Embryonic facial prominence (tissue), 1 donor: ENCODE data around the gene WRAP73.
A peak's percentile ranks its signal among the peaks of the same experiment; 100 is the strongest.

ENCODE experiments used
- DNase-seq: peaks from one replicate; pipeline ENCODE4 v3.0.0-alpha.2; 2016; ENCODE audit errors: extremely low spot score

WRAP73 gene

DNA sequence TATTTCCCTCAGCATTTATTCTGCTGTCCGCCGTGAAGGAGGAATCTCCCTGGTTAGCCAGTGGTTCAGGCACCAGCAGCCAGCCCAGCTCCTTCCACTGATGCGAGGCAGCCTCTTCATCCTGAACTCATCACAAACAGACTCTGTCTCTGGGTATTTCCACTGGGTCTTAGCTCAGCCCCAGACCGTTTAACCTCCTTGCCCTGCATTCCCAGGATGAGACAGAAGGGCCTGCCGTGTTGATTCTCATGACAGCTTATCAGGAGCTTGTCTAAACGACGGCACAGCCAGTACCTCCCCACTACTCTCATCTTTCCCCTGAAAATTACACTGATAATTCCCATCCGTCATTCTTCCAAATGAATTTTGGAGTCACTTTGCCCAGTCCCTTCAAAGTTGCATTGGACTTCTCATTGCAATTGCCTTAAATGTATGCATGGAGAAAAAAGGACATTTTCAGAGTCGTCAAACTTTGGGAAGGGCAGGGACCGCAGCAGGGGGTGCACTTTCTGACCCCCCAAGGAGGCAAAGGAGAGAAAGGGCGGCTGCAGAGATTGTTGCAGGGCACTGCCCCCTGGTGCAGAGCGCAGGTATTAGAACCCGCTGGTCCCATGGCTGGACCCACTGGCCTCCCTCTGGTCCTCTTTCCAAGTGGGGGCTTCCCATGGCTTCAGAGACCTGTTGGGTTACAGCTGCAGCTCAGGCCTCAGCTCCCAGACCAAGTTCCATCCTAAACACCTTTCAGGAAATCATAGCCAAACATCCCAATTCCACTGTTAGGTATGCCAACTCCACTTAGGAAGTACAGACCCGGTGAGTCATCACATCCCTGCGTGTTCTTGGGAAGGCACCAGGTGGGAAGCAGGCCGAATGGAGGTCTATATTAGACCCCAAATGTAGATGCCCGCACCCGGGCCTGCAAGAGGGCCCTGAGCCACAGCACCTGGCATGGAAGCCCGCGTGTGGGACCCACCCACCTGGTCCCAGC, 34.9 kb downstream of the WRAP73 start:
- no peak for DNase-seq

DNA sequence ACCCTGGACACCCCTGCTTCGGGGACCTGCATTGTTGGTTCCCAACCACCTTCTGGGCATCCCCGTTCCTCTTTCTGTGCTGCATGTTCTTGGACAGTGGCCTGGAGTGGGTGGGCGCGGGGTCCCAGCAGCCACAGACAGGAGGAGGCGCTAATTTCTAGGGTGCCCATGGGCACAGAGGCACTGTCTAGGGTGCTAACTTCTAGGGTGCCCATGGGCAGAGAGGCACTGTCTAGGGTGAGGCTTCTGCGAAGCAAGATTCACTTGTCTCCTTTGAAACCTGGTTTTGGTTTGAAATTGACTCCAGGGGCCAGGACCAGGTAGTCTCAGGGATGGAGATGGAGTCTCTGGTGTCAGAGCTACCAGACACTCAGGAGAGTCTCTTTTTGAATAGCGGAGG, 37.8 kb downstream of the WRAP73 start:
- DNase-seq, result no peak

DNA sequence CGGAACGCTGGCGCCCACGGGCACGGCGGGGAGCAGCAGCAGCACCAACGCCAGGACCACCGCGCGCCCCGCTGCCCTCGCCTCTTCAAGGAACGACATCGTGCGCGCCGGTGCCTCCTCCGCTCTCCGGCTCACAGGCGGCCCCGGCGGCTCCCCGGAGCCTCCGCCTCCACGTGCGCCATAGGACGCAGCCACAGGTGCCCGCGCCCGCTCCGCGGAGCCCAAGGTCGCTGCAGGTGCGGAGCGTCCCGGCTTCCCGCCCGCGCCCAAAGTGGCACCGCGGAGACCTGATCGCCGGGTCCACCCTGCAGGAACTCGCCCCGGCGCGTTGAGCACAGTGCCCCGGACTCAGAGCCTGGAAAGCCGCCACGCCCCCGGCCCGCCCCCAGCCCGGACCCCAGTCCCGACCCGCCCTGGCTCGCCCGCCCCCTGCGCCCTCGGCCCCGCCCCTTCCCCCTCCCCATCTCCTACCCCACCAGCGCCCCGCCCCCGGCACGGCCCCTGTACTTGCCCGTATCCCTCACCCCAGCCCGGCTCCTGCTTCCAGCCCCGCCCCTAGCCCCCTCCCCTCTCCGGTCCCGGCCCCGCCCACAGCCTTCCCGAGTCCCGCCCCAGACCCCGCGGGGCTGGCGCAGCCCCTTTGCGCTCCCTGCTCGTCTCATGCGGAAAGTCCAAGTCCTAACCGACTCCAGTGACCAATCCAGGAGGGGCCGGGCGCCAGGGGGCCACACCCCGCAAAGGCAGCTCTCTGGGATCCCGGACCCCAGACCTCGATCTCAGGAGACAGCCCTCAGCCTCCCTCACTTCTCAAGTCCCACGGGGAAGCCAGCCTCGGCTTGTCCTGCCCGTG, 38.5 kb downstream of the WRAP73 start, which contains the start of gene MEGF6:
Gene MEGF6, minus strand, starts transcription at position 339 of the 850 bp plus-strand sequence. Its CDS starts 240 bp downstream, at position 99.
- peak; percentile 71 for DNase-seq

DNA sequence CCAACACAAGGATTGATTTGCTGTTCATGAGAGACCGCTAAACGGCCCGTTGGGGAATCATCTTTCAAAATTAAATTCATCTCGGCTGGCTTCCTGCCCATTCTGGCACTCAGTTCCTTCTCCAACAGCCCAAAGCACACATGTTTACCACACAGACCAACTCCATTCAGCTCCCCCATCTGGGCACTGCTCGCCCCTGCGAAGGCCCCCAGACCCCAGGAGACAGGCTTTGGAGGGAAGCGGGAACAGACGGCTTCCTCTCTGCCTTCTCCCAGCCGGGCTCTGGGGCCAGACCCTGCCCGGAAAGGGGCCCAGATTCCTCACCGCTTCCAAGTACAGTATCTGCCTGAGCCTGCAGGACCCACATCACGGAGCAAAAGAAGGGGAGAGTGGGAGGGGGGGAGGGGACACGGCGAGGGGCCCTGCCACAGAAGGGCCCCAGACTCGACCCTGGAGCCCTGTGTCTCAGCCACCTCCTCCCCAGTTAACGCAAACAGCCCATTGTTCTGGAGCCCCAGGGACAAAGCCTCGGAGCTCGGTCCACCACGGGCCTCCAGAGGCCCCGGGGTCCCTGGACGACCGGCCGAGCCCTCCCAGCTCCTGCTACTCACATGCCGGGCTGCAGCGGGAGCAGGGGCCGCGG, 39.3 kb downstream of the WRAP73 start:
- peak; percentile 84 for DNase-seq

DNA sequence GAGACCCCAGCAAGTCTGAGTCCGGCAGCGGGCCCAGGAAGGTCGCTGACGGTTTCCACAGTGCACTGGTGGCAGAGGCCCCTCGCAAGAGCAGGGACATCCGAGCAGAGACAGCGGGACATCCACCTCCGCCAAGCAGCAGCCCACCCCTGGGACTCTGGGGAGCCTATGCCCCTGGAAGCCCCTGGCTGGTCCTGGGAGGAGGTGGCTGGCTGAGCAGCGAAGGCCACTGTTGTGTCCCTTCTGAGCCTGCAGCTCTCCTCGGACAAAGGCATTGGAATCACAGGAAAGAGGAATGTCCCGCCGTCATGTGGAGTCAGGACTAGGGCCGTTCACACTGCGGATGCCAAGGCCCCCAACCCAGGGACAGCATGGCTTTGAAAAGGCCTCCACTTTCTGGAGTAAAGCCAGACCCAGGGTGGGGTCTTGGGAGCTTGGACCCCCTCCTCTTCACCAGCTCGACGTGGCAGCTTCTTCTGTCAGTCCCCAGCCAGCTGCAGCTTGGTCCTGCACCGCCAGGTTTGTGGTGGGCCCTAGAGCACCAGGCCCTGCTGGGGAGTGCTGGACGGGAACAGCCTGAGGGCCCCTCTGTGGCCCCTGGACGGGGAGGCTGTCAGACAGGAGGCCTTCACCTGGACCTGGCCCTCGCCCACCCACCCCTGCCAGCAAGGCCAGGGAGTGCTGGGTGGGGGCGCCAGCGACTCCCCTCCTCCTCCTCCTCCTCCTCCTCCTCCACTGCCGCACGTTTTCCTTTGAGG, 40.0 kb downstream of the WRAP73 start:
- DNase-seq, result no peak

DNA sequence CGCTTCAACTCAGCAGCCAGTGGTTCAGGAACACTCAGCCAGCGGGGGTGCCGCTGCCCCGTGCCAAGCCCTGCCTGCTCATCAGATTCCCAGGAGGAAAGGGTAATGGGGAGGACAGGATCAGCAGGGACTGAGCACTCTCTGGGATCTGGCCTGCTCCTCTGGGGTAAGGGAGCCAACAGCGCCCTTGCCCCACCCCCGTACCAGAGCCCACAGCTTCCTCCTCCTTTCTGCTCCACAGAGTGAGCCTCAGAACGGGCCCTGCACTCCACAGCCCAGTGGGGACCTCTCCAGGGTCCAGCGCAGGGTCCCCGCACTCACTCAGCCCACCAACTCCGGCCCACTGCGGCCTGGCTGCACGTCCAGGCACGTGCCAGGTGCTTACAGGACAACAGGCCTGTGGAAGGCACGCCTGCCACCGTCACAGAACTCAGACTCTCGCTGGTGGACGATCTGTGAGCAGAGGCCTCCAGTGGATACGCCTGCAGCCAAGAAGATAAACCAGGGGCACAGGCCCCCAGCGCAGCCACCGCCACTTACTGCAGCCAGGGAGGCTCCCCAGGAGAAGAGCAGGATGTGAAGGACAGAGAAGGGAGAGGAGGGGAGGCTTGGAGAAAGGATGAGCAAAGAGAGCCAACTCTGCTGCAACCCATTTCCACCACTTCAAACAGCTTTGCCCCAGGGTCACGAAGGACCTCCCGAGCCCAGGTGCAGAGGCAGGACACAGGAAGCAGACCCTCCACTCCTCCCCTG, 40.7 kb downstream of the WRAP73 start:
- no peak for DNase-seq

DNA sequence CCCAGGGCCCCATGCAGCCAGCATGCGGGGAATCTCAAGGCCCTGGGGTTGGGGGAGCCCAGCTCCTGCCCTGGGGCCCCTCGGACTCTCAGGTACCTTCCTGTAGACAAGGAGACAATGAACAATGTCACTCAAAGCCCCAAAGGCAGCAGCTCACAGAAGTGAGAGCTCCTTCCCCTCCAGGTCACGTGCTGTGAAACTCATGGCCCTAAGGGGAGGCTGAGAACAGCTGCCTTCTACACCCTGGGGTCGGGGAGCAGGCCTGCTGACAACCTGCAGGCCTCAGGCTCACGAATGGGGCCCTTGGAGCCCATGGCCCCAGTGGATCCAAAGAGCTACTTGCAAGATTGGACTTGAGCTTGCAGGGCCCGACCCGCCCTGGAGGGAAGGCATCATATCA, 41.7 kb downstream of the WRAP73 start:
- DNase-seq, result no peak

DNA sequence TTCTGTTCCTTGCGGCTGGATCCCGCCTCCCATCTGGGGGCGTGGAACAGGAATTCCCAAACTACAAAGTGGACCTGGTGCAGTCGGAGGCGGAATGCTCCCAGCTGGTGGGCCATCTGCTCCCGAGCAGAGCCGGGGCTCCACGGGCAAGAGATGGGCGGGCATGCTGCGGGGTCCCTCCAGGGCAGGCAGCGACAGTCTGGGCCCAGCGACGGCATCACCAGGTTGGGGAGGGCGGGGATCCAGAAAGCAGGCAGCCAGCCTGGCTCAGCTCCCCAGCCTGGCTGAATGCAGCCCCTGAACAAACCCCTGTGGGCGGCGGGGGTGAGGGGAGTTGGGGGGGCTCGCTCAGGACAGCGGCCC, 42.2 kb downstream of the WRAP73 start:
- DNase-seq, result no peak

DNA sequence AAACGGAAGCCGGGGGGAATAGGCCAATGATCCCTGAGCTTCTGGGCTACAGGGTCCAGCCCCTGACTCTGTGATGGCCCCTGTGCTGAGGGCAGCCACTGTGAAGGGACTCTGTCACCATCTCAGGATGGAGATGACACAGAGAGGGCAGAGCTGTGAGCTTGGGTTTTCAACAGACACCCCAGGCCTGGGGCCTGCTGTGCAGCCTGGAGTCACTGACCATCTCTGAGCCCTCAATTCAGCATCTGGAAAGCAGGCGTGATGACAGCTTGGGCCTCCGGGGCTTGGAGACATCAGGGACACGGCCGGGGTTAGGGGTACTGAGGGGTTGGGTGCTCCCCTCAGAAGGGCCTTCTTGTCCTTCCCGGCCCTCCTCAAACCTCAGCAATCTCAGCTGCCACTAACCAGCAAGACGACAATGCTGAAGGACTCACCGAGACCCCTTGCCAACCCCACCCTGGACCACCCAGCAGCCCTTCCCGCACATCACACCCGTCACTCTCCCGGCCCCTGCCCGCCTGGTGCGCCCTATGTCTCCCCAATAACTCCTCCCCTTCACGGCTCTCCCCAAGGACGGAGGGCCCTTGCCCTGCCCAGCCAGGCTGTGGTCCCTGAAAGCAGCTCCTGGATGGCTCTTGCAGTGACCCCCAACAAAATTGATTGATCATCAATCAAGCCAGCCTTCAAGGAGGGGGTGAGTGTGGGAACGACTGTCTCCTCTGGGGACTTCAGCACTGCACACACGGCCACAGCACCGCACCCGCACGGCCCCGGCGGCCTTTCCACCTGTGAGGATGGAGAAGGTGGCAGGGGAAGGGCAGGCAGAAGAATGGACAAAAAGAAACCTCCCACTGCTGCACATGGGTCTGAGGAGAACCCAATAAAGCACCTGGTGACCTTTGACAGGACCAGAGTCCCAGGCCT, 42.9 kb downstream of the WRAP73 start:
- DNase-seq, result no peak

DNA sequence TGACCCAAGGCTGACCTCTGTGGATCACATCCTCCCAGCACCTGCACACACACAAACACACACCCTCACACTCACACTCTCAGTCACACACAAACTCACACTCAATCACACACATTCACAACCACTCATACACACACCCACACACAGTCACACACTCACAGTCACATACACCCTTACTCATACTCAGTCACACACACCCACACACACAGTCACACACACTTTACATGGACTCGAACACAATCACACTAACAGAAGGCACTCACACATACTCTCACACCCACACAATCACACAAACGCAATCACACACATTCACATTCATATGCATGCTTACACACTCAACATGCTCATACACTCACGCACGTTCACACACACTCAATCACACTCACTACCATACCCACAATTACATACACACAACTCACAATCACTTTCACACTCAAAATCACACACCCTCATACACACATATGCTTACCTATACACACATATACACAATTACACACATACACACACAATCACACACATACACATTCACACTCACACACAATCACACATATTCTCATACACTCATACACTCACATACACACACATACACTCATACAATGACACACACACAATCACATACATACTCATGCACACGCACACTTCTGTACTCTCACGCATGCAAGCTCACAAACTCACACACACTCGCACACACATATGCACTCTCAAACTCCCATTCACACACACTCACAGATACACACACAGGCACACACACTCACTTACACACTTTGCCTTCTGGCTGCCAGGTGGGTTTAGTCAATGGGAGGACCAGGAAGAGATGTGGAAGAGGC, 44.7 kb downstream of the WRAP73 start:
- DNase-seq, result no peak

DNA sequence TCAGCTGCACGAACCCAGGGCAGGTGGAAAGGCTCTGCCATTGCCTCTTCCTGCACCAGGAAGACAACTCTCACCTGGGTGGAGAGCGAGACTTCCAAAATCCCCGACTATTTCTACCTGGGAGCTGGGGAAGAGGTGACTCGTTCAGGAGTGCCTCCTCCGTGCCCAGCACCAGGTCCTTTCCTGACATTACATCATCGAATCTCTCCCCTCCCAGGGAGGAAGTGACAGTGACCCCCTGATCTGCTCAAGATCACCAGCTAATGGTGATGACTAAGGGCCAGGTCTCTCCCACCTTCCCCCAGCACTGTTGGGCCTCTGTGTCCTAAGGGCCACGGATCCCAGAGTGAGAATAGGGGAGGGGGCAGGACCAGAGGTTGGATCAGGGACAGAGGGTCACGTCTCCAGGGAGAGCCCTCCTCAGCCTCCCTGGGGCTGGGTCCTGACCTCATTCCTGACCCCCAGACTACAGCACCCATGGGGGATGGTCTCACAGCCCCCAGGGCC, 45.4 kb downstream of the WRAP73 start:
- no peak for DNase-seq

DNA sequence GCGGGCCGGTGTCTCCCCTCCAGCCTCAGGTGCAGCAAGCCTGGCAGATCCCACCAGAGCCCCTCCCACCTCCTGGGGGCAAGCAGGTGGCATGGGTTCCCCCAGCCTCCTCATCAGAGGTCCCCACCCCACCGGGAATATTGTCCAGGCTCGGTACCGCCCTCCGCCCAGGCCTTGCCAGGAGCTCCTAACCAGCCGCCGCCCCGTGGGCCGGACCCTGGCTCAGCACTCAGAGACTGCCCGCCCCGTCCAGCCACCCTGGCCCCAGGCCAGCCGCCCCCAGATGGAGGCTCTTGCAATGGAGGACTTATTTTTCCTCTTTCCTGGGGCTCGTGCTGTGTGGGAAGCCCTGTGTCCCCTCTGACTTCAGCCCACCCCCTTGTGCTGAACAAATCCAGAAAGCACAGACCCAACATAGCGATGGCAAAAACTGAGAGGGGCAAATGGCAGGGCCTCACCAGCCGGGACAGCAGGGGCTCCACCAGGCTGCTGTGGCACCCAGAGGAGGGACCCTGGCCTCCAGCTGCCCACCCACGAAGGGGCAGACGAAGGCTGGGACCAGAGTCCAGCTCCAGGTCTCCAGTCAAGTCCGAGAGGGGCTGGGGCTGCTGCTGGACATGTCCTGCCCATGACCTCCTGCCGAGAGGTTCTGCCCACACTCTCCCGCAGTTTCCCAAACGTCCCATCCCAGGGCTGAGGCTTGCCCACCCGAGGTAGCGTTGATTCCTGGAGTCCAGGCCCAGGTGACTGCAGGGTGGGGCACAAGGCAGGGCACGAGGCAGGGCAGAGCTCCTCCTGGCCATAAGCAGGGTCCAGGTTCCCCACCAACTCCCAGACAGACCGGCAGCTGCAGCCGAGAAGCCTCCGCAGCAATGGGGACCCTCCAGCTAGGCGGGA, 46.1 kb downstream of the WRAP73 start:
- no peak for DNase-seq

DNA sequence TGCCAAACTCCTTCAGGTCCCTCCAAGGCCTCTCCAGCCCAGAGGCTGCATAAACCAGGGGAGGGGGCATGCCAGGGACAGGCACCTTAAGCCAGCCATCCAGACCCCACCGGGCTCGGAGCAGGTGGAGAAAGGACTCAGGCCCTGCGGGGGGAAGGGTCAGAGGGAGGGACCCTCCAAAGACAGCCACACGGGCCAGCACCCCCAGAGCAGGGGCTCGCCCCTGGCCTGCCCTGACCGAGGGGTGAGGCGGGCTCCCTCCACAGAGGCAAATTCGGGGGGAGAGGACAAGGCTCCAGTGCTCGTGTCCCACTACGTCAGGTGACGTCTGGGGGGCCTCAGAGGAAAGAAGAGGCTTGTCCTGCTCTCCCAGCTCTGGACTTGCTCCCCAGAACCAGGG, 46.7 kb downstream of the WRAP73 start:
- no peak for DNase-seq

DNA sequence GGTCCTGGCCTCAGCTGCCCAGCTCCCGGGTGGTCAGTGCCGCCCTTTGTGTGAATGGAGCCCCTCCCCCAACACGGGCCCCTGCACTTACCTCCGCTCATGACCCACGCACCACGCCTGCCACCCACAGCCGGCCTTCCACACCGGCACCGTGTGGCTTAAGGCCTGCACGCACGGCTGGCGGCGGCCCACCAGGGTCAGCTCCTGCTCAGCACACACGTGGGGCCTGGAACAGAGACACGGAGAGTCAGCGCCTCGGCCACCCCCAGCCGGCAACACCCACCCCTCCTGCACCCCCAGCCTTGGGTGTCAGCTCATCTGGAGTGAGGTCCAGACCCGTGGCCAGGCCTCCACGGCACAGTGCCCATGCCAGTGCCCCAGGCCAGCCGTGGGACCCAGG, 47.5 kb downstream of the WRAP73 start:
- DNase-seq, result no peak

DNA sequence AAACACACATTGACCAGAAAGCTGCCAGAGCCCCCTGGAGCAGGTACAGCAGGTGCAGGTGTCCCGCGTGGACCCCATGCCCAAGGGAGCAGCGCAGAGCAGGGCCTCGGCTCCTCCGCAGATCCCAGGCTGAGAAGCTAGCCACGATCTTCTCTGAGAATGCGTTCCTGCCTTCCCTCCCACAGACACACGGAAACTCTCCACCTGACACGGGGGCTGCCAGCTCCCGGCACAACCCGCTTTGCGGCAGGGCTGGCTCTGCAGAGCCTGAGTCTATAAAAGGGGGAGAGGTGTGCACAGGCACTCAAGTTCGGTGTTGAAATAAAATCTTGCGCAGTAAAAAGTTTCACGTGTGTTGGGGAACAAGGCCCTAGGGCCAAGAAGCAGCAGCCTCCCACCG, 48.2 kb downstream of the WRAP73 start:
- no peak for DNase-seq

DNA sequence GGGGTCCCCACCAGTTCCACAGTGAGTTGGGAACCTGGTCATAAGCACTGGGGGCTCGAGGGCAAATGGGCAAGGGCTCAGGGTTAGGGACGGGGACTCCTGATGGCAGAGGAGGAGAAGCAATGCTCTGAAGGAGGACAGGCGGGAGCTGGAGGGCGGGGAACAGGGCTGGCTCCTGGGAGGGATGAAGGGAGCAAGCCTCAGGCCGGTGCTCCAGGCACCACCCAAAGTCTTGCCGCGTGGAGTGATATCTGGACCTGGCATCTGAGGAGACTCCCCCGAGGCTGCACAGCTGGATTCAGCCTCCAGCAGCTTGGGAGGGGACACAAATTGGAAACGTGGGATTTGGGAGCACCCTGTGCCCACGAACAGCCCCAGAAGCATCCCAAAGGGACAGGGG, 49.5 kb downstream of the WRAP73 start:
- no peak for DNase-seq

DNA sequence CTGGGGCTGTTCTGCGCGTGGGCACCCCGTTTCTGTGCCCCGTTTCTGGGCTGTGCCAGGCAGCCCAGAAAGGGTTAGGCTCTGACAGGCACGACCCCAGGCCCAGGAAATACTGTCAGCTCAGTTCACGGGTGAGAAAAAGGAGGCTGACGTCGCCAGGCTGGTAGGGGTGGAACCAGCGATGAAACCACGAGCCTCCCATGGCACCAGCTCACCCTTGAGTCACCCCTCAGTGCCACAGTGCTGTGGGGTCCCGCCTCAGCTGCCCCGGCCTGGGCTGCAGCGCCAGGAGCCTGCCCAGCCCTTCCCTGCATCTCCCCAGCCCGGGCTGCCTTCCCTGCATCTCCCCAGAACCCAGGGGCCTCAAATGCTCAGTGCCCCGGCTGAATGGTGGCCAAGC, 50.1 kb downstream of the WRAP73 start:
- DNase-seq, result no peak
